GM18526 (cell line): ENCODE measurements around the gene DOCK10.

ENCODE experiments used
- POLR2A ChIP-seq: IDR thresholded peaks from 3 replicates; pipeline ENCODE4 v1.6.1; 2011; ENCODE audit not compliant: insufficient read length; ENCODE audit errors: extremely low read depth

DOCK10 gene

DNA sequence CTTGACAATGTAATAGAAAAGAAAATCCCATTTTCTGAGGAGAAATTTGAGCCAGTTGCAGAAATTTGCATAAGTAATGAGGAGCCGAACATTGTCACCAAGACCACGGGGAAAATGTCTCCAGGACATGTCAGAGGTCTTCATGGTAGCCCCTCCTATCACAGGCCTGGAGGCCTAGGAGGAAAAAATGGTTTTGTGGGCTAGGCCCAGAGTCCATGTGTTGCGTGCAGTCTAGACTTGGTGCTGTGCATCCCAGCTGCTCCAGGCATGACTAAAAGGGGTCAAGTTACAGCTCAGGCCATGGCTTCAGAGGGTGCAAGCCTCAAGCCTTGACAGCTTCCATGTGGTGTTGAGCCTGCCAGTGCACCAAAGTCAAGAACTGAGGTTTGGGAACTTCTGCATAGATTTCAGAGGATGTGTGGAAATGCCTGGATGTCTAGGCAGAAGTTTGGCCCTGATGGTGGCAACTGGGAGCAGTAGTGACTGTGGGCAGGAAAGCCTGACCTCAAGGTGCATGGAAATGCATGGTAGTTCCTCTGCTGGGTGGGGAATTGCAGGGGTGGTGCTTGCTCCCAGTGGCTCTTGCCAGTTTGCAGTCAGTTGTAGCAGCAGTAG lies 284.2 kb downstream of the DOCK10 start:
- no peak for TF ChIP-seq POLR2A

DNA sequence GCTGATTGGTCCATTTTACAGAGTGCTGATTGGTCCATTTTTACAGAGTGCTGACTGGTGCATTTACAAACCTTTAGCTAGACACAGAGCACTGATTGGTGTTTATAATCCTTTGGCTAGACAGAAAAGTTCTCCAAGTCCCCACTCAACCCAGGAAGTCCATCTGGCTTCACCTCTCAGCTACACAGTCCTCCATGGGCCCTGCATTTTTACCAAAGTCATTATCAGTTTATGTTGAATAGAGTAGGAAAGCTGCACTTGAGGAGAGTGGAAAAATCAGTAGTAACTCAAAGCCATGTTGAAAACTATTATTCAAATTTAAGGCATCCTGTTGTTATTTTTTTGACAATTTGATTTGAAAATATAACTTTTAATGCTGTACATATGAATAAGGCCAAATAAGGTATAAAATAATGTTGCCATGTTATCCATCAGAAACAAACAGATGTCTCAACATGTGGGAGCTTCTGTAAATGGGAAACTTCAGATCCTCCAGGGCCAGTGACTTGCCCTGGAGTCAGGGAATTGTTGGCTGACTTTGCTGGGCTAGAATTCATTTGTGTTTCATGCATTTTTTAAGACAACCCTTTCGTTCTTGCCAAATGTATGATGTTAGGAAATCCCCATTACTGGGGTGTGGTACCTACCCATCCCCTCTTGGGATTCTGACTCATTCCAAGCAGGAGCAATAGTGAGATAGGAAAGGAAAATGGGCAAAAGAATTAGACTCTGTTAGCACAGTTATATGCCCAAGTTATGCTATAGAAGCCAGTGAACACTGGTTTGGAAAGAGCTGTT lies 288.3 kb downstream of the DOCK10 start:
- TF ChIP-seq POLR2A = no peak

DNA sequence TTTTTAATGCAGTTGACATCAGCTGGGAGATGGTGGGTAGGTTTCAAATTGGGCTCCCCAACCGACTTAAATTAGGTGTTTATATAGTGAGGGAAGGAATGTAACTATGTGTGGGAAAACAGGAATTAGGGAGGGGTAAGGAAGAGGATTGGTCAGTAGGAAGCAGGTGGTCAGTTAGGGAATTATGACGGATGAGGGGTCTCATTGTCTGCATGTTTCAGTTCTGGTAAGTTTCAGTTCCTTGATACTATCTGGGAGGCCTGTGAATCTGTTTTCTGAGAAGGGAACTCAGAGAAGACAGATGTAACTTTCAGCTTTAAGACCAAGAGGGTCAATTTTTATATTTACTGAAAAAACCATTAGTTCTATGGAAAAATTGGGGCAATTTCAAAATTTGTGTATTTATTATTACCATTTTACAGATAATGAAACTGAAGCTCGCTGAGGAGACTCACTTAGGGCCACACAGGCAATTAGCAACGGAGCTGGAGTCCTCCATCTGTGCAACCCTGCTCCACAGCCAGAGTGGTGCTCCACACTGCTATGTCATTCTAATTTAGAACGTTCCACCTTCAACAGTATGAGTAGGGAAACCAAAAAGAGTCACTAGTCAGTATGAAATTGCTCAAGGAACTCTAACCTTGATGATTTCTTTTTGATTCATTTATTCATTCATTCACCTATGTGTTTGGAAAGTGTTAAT lies 290.1 kb downstream of the DOCK10 start:
- TF ChIP-seq POLR2A = no peak

DNA sequence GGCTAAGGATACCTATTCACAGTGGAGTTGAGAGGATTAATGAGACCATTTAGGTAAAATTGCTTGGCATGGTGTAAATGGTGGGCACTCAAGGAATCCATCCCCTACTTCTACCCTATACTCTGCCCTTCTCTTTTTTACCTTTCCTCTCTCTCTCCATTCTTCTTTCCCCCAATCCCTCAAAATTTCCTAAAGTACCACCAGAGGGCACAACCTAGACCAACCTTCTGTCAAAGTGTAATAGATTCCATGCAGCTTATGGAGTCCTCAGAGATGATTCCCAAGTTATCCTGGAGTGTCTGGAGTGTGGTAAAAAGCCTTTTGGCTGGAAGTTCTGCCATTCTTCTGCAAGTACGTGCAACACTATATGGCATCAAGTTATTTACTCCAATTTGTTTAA lies 293.1 kb downstream of the DOCK10 start:
- TF ChIP-seq POLR2A = no peak

DNA sequence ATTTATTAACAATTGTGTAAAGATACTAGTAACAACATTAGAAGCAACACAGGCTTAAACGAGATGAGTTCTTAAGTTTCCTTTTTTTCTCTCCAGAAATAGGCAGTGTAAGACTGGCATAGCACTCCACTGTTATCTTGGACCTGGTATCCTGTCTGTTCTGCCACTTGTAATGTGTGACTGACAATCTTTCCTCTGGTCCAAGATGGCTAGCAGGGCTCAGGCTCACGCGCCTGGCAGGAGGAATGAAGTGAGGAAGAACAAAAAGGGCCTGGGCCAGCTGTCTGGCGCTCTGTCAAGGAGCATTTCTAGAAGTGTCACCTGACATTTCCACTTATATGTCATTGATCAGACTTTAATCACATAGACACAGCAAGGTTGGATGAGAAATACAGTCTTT lies 294.5 kb downstream of the DOCK10 start:
- TF ChIP-seq POLR2A = no peak

DNA sequence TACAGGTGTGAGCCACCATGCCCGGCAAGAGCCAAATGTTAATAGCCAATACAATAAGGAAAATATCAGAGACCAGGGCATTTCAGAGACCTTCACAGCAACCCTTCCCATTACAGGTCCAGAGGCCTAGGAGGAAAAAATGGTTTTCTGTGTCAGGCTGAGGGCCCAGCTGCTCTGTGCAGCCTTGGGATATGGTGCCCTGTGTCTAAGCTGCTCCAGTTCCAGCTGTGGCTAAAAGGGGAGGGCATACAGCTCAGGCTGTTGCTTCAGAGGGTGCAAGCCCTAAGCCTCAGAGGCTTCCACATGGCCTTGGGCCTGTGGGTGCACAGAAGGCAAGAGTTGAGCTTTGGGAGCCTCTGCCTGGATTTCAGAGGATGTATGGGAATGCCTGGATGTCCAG lies 306.0 kb downstream of the DOCK10 start:
- TF ChIP-seq POLR2A = no peak

DNA sequence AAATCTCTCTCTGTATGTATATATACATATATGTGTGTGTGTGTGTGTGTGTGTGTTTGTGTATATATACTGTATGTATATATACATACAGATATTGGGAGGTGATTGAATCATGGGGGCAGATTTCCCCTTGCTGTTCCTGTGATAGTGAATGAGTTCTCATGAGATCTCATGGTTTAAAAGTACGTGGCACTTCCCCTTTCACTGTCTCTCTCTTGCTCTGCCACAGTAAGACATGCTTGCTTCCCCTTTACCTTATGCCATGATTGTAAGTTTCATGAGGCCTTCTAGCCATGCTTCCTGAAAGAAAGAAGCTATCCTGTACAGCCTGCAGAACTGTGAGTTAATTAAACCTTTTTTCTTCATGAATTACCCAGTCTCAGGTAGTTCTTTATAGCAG lies 307.3 kb downstream of the DOCK10 start:
- TF ChIP-seq POLR2A = no peak

DNA sequence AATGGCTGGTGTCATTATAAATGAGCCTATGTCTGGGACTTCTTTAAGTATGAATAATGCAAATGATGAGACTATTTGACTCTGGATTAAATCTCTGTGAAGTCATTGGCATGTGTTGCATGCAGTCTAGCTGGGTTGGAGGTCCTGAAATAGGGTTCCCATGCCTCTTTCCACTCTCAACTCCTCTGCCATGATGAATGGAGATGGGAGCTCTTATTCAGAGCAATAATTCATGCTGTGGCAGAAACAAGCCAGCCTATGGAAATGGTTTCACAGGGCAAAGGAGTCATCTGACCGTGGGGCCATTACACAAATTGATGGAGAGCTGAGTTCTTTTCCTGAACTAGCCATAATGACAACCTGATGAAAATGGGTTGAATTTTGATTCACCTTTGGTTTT lies 310.6 kb downstream of the DOCK10 start:
- no peak for TF ChIP-seq POLR2A

DNA sequence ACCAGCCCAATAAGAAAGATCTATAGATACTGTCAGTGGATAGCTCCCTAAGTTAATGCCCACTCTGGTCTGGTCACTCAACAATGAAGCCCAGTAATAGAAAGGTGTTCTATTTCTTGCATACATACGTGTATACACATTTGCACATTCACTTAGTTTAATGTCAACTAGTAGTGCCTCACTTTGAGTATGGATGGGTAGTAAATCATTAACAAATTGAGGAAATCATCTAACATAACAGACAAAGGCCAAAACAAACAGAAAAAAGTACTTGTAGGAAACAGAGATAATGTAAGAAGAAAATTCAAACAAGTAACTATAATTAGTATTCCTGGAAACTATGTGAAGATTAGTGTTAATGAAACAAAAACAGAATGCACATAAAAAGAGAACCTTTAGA lies 312.8 kb downstream of the DOCK10 start:
- TF ChIP-seq POLR2A = no peak

DNA sequence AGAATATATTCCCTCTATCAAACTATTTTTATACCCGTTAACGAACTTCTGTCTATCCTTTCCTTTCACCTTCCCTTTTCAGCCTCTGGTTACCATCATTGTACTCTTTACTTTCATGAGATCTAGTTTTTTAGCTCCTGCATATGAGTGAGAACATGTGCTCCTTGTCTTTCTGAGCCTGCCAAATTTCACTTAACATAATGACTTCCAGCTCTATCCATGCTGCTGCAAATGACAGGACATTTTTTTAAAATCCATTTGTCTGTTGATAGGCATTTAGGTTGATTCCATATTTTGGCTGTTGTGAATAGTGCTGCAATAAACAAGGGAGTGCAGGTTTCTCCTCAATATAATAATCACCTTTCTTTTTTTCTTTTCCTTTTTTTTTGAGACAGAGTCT lies 317.9 kb downstream of the DOCK10 start:
- TF ChIP-seq POLR2A = no peak

DNA sequence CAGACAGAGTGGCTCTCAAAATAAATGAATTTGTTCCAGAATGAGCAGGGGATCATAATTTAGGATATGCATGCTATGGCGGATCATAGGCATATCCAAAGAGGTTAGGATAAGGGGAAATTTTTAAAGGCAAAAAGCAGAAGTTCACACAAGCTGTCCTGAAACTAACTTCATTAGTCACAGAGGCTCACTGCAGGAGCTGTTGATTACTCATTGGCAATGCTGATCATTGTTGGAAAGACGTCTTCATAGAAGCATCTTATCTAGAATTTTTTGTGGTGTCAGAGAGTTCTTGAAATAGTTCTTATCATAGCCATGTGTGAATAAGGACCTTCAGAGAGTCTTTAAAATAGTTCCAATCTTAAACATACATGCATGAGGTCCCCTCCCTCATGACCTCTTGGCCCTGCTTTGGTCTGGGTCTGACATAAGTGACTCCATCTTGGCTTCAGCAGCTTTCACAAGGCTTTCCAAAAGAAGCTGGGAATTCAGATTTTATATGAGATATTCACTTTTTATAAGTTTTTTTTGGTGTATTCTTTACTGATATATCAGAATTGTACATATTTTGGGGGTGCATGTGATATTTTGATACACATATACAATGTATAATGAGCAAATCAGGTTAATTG lies 318.6 kb downstream of the DOCK10 start:
- TF ChIP-seq POLR2A = no peak

DNA sequence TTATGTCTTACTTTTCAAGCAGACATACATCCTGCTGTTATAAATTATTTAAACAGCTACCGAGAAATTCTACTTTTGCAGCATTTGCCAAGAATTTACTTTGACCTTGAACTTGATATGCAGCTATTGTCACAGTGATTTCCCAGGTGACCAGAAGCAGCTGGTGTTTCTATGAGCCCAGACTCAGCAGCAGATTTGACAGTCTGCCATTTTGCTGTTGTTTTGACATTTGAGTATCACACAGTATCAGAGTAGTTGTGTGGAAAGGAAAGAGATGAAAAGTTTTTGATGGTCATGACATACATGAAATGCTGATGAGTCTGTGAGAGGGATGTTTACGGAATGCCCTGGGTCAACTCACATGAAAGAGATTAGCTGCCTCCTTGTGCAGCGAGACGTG lies 319.5 kb downstream of the DOCK10 start:
- no peak for TF ChIP-seq POLR2A

DNA sequence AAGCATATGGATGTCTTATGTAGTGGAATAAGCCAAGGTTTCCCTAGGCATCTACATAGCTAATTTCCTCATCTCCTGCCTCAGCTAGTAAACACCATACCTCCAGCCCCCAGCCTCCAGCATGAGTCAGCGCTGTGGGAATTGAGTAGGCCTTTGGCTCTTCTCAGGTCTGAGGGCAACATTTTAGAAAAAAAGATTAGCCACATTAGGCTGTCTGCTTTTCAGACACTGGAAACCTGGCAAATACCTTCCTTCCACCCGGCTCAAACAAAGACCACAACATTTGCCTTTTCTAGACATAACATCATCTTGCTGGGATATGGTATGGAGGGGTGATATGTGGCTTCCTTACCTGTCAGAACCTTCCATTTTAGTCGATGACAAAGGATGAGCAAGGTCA lies 320.0 kb downstream of the DOCK10 start:
- TF ChIP-seq POLR2A = no peak

DNA sequence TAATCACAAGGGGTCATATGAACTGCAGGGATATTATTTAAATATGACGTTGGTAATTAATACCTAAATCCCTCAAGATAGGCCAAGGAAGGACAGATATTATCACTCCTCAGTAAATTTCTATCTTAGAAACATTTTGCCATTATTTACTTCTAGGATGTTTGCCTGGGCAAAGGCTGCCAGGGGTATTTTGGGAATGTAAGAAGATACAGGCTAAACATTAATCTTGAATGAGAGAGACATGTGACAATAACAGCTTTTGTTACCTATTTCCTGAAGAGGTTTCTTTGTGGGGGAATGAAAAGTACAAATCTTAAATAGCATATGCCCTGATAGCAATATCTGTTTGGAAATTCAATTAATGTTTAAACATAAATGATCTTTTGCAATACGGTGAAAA lies 325.3 kb downstream of the DOCK10 start:
- TF ChIP-seq POLR2A = no peak

DNA sequence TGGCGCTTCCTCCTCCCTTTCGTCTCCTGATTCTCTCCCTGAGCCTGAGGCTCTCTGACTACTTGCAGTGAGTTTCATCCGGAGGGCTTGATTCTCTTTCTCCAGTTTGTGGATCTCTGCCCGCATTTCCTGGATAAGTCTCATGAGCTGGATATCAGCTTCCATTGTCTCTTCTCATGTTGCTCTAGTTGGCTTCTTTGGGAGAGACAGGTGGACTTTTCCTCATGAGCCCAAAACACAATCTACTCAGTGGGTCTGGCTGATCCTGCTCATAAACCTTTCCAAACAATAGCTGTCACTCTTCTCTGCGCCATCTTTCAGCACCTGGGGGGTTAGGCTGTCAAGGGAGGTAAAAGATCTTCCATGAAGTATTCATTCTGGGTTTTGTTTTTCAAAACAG lies 326.1 kb downstream of the DOCK10 start, which contains the start of gene CCDC195:
Gene CCDC195 (minus strand): TSS at position 165 of the 400 bp plus-strand sequence. CDS start 0 bp downstream, at position 165.
- TF ChIP-seq POLR2A = no peak
